ENCODE results near the gene EEF1A1.

The EEF1A1 gene

DNA sequence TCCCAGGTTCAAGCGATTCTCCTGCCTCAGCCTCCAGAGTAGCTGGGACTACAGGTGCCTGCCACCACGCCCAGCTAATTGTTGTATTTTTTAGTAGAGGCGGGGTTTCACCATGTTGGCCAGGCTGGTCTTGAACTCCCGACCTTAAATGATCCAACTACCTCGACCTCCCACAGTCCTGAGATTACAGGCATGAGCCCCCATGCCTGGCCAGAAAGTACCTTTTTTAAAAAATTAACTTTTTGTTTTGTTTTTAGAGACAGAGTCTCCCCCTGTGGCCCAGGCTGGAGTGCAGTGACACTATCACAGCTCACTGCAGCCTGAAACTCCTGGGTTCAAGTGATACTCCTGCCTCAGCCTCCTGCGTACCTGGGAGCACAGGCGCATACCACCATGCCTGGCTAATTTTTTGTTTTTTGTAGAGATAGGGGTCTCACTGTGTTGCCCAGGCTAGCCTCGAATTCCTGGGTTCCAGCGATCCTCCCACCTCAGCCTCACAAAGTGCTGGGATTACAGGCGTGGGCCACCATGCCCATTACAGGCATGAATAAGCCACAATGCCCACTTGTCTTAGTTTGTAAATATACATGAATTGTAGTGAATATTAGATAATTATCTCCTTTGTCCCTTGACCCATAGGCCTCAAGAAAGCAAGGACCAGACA is 17.4 kb upstream of the EEF1A1 start:
- no peaks in the 10 kb centered on the region for H4K20me1 ChIP-seq
- H3K4me2 ChIP-seq, result 0 out of 22 replicates have a peak overlapping the region, but pooled peaks of 1 of the 11 experiments have one; percentile 35
- no peak for TF ChIP-seq Cebpa-rat (IDR thresholded peaks at IDR 0.05)
- H3K4me1 ChIP-seq, result peaks cover 0 to 29% (median 11%) of the 10 kb centered on the region in 10 experiments; a peak in 13 of 20 replicates
- no peak overlapping the region for H3K4me3 ChIP-seq
- H3K9ac ChIP-seq, result no peak overlapping the region
- no peaks in the 10 kb centered on the region for H3K27me3 ChIP-seq
- H3K9me3 ChIP-seq (replicated peaks in 1 of 11), result no peaks in the 10 kb centered on the region
- no peaks in the 10 kb centered on the region for H3K36me3 ChIP-seq
- no peak overlapping the region for H3K27ac ChIP-seq

DNA sequence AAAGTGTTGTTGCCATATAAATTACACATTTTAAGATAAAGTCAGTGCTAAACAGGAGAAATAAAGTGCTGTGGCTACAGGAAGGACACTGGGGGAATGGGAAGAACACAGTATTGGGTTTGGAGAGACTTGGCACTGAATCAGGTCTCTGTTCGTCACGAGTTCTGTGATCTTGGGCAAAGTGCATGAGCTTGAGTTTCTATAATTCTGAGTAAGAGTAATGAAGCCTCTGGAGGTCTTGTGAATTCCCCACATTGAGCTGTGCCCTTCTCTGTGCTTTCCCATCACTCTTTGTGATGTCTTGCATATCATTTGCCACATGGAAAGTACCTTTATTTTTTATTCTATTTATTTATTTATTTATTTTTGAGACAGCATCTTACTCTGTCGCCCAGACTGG is 16.8 kb upstream of the EEF1A1 start:
- Histone ChIP-seq H3K4me3 (no peak overlapping the region), H3K9me3 (replicated peaks in 1 of 11) (no peaks in the 10 kb centered on the region), H3K27ac (no peak overlapping the region), H4K20me1 (no peaks in the 10 kb centered on the region), H3K4me2 (peak overlapping the region in 1 of 11 experiments; percentile 35; a peak in 2 of 22 replicates), H3K27me3 (no peaks in the 10 kb centered on the region), H3K36me3 (no peaks in the 10 kb centered on the region), H3K9ac (no peak overlapping the region), H3K4me1 (peaks cover 0 to 30% (median 11%) of the 10 kb centered on the region in 10 experiments; a peak in 13 of 20 replicates)
- no peak for TF ChIP-seq Cebpa-rat (IDR thresholded peaks at IDR 0.05)

DNA sequence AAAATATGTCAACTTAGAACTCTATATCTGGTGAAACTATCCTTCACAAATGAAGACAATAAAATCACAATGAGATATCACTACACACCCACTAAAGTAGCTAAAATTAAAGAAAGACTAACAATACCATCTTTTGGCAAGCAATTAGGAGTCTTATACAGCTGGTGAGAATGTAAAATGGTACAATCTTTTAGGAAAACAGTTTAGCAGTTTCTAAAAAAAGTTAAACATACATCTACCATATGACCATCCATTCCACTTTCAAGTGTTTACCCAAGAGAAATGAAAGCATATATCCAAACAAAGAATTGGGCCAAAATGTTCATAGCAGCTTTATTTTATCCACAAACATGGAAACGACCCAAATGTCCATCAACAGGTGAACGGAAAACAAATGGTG is 13.8 kb upstream of the EEF1A1 start:
- Histone ChIP-seq H3K4me1 (peaks cover 0 to 21% (median 11%) of the 10 kb centered on the region in 10 experiments; a peak in 12 of 20 replicates), H3K27ac (peak overlapping the region in 6 of 11 experiments; percentile 6 to 65 (median 50); a peak in 8 of 22 replicates), H3K27me3 (no peaks in the 10 kb centered on the region), H3K4me3 (no peak overlapping the region), H3K36me3 (no peaks in the 10 kb centered on the region), H4K20me1 (no peaks in the 10 kb centered on the region), H3K9ac (no peak overlapping the region), H3K4me2 (peak overlapping the region in 4 of 11 experiments; percentile 50 to 76 (median 66); a peak in 9 of 22 replicates), H3K9me3 (replicated peaks in 1 of 11) (no peaks in the 10 kb centered on the region)
- TF ChIP-seq Cebpa-rat (IDR thresholded peaks at IDR 0.05), result no peak

DNA sequence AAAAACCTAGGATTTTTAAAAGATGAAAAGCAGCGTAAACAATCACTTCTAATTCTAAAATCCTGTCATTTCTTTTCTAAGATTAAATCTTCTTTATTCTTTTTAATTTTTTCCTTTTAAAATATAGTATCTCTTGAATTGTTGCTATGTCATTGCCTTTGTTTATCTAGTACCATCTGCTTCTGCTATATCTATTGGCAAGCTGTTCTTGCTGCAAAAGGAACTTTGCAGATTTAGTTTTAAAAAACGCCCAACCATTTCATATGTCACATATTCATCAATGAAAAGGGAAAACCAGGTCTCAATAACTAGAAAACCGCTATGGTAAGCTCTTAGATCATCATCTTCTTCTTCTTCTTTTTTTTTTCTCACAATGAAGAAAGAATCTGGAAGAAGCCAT is 11.5 kb upstream of the EEF1A1 start:
- Histone ChIP-seq H4K20me1 (no peaks in the 10 kb centered on the region), H3K4me3 (no peak overlapping the region), H3K9ac (no peak overlapping the region), H3K9me3 (replicated peaks in 1 of 11) (no peaks in the 10 kb centered on the region), H3K36me3 (no peaks in the 10 kb centered on the region), H3K4me2 (no peak overlapping the region), H3K4me1 (peaks cover 0 to 21% (median 11%) of the 10 kb centered on the region in 10 experiments; a peak in 11 of 20 replicates), H3K27me3 (no peaks in the 10 kb centered on the region), H3K27ac (no peak overlapping the region)
- TF ChIP-seq Cebpa-rat (IDR thresholded peaks at IDR 0.05), result no peak

DNA sequence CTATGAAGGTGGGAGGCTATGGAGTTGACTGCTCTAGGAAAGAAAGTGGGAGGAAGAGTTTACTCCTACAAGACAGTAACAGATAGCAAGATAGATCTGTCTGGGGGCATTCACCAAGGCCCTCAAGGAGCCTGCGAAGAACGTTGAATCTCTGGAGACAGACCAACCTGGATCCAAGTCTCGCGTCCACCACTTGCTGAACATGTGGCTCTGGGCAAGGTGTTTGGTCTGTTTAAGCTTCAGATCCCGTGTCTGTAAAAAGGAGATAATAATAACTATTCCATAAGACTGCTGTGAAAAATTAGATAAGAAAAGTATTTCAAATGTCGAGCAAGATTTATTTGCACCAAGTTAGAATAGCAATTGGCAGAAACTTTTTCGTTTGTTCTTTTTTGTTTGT is 8.1 kb upstream of the EEF1A1 start:
- Histone ChIP-seq H3K4me2 (no peak overlapping the region), H3K36me3 (no peaks in the 10 kb centered on the region), H4K20me1 (no peaks in the 10 kb centered on the region), H3K4me1 (peaks cover 0 to 14% (median 6%) of the 10 kb centered on the region in 10 experiments; a peak in 16 of 20 replicates), H3K4me3 (no peak overlapping the region), H3K9ac (no peak overlapping the region), H3K27me3 (no peaks in the 10 kb centered on the region), H3K27ac (no peak overlapping the region), H3K9me3 (replicated peaks in 1 of 11) (no peaks in the 10 kb centered on the region)
- no peak for TF ChIP-seq Cebpa-rat (IDR thresholded peaks at IDR 0.05)

DNA sequence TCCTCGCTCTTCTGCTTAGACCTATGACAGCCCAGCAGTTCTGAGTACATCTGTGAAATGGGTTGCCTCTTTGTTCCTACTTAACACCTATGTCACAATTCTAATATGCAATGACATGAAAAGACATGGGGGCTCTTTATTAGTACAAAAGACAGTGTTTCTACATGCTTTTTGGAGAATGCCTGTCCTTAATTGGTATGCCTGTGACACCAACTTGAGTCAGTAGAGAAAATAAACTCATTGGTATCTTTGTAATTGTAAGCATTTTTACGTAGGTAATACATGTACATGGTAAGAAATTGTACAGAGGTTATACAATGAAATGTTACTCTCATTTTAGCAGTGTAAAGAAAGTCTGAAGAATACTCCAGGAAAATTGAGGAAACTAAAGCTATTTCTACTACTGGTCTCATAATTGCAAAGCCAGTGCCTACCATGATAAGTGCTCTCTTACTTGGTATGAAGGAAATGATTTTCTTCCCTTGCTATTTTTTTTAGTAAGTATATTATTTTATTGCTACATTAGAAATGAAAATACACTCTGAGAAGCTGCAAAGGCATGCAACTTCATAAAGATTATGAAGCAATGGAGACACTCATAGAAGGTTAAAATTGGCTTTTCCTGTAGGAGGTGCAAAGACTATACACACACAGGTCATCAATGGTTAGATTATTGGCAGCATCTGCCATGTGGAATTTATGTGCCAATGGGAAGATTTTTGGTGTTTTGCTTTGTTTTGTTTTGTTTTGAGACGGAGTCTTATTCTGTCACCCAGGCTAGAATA is 4.9 kb upstream of the EEF1A1 start:
- Histone ChIP-seq H3K4me2 (no peak overlapping the region), H3K4me1 (peaks cover 11 to 21% (median 18%) of the 10 kb centered on the region in 10 experiments), H3K27ac (no peak overlapping the region), H3K36me3 (peaks cover 0 to 3% (median 0%) of the 10 kb centered on the region in 11 experiments; a peak in 3 of 22 replicates), H3K9ac (no peak overlapping the region), H4K20me1 (peaks cover 0 to 1% (median under 1%) of the 10 kb centered on the region in 11 experiments; a peak in 9 of 22 replicates), H3K27me3 (no peaks in the 10 kb centered on the region; a peak in 1 of 22 replicates), H3K4me3 (no peak overlapping the region), H3K9me3 (replicated peaks in 1 of 11) (no peaks in the 10 kb centered on the region)
- no peak for TF ChIP-seq Cebpa-rat (IDR thresholded peaks at IDR 0.05)

DNA sequence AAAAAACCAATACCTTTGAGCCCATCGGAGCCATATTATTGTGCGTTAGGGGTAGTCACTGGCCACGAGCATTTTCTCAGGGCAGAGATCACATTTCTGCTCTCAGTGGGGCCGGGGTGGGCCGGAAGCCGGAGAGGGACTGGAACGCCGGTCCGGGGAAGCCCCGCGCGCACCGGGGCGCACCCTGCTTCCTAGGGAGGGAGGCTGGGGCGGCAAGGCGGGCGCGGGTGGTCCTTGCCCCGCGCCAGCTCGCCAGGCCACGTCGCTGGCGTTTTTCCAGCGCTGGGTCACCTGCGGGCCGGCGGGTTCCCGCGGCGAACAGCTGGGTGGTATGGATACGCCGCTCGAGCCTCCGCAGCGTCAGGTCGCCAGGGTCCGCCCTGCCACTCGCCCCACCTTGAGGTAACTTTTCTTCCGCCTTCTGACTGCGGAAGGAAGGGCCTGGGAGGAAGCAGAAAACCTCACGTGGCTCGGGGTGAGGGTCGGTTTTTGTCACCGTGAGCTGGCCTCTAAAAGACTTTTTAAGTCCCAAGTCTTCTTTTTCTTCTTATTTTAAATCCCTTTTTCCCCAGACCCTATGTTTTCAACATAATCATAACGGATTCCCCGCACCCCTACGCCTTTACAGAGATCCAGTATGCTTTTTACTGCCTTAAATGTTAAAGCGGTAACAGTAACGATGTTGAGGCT is 2.7 kb upstream of the EEF1A1 start:
- no peak for TF ChIP-seq Cebpa-rat (IDR thresholded peaks at IDR 0.05)

DNA sequence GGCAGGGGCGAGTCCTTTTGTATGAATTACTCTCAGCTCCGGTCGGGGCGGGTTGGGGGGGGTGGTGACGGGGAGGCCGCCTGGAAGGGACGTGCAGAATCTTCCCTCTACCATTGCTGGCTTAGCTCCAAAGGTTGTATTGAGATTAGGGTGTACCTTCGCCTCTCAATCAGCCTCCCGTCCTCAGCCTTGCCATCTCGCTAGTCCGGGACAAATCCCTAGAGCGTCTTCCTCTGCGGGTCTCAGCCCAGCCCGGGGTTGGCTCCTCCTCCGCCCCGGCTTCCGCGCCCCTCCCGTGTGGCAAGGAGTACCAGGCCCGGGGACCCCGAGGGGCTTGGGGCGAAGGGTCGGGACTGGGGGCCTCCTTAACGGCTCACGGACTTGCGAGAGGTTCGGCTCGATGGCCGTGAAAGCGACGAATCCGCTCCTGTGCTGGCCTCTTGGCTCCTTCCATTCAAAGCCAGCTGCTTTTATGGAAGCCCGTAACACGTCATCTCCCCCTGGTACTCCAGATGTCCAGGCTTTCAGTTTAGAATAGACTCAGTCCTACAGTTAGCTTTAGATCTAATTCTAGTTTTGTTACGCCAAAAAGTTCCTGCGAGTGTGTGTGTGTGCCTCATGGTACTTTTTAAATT is 636 bp upstream of the EEF1A1 start:
- H3K4me1 ChIP-seq, result peaks cover 20 to 34% (median 30%) of the 10 kb centered on the region in 10 experiments
- peaks cover 40 to 44% (median 42%) of the 10 kb centered on the region in 11 experiments for H4K20me1 ChIP-seq
- no peaks in the 10 kb centered on the region; a peak in 1 of 22 replicates for H3K27me3 ChIP-seq
- peak overlapping the region; percentile 96 to 100 (median 99) for H3K9ac ChIP-seq
- TF ChIP-seq Cebpa-rat (IDR thresholded peaks at IDR 0.05), result no peak
- H3K9me3 ChIP-seq (replicated peaks in 1 of 11), result no peaks in the 10 kb centered on the region; a peak in 3 of 22 replicates
- H3K4me2 ChIP-seq, result peak overlapping the region; percentile 72 to 93 (median 85)
- H3K27ac ChIP-seq, result peak overlapping the region; percentile 98 to 100 (median 99)
- H3K36me3 ChIP-seq, result peaks cover 39 to 45% (median 41%) of the 10 kb centered on the region in 11 experiments
- peak overlapping the region; percentile 75 to 100 (median 93) for H3K4me3 ChIP-seq

More for the DNA sequence above, 2.7 kb upstream of the EEF1A1 start:
- Histone ChIP-seq H3K4me1 (peaks cover 11 to 21% (median 18%) of the 10 kb centered on the region in 10 experiments), H3K9me3 (replicated peaks in 1 of 11) (no peaks in the 10 kb centered on the region; a peak in 3 of 22 replicates), H3K4me2 (peak overlapping the region; percentile 72 to 93 (median 85)), H3K9ac (peak overlapping the region; percentile 96 to 100 (median 99)), H3K36me3 (peaks cover 20 to 25% (median 21%) of the 10 kb centered on the region in 11 experiments), H4K20me1 (peaks cover 20 to 23% (median 22%) of the 10 kb centered on the region in 11 experiments), H3K27me3 (no peaks in the 10 kb centered on the region; a peak in 1 of 22 replicates), H3K27ac (peak overlapping the region; percentile 98 to 100 (median 99)), H3K4me3 (peak overlapping the region; percentile 75 to 100 (median 93))

Measured in BLaER1 treated with 17β-estradiol and CSF1 and Interleukin-3, amounts not matched to agents 10 nM and 100 nM (cell line).